ENCODE data around the gene WWOX. TPM values are rescaled to one million over a fixed set of nuclear protein-coding genes. Genes with fewer than 3 reads are reported as not detected.

The WWOX gene
- total RNA-seq, 6 experiments from 2014 or later = 0.46 to 3.4 (median 1.3) TPM

DNA sequence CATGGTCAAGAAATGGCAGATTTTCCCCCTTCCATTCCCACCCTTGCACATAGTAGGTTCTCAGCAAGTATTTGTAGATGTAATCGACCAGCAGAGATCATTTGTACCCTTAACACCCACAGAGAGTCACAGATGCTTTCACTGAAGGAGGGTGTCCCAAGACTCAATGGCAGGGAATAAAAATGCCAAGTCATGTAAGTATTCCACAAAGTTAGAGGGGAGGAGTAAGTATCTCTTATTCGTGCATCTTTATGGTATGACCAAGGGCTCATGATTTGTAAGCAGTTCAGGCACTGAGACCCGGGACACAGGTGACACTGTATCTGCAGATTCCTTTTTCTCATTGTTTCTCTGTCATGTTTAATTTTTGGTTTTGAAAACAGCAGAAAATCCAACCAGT, 1011.5 kb downstream of the WWOX start:
- TF ChIP-seq, protein P1, sequence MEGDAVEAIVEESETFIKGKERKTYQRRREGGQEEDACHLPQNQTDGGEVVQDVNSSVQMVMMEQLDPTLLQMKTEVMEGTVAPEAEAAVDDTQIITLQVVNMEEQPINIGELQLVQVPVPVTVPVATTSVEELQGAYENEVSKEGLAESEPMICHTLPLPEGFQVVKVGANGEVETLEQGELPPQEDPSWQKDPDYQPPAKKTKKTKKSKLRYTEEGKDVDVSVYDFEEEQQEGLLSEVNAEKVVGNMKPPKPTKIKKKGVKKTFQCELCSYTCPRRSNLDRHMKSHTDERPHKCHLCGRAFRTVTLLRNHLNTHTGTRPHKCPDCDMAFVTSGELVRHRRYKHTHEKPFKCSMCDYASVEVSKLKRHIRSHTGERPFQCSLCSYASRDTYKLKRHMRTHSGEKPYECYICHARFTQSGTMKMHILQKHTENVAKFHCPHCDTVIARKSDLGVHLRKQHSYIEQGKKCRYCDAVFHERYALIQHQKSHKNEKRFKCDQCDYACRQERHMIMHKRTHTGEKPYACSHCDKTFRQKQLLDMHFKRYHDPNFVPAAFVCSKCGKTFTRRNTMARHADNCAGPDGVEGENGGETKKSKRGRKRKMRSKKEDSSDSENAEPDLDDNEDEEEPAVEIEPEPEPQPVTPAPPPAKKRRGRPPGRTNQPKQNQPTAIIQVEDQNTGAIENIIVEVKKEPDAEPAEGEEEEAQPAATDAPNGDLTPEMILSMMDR (IDR thresholded peaks at IDR 0.05) = no peak
- no peak for DNase-seq
- Mint-ChIP-seq H3K4me3 (no peak overlapping the region), H3K4me1 (ENCODE audit: low read depth) (no peaks in the 10 kb centered on the region), H3K36me3 (ENCODE audit: low read depth) (peaks cover 13% of the 10 kb centered on the region), H3K27me3 (ENCODE audit: insufficient read depth) (peaks cover 3% of the 10 kb centered on the region), H3K9me3 (peaks cover 67% of the 10 kb centered on the region), H3K27ac (no peak overlapping the region)

DNA sequence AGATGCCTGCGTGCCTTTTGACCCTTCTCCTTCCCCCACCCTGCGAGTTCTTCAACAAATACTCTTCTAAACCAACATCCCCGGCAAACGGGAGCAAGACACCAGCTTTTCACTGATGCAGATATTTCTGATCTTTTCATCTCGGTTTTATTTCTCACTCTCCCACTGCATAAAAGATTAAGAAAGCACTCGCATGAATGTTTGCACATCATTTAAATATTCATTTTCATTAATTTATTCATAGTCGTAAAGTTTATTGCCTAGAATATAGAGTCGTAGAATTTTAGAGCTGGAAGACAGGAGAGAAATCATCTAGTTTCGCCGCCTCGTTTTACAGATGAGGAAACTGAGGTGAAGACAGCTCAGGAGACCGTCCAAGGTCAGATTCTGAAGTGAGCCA, 1013.0 kb downstream of the WWOX start:
- TF ChIP-seq, protein P1 (IDR thresholded peaks at IDR 0.05) = no peak
- DNase-seq = no peak
- Mint-ChIP-seq H3K36me3 (ENCODE audit: low read depth) (peaks cover 13% of the 10 kb centered on the region), H3K27ac (no peak overlapping the region), H3K4me1 (ENCODE audit: low read depth) (no peaks in the 10 kb centered on the region), H3K27me3 (ENCODE audit: insufficient read depth) (peaks cover 3% of the 10 kb centered on the region), H3K4me3 (no peak overlapping the region), H3K9me3 (peaks cover 69% of the 10 kb centered on the region)

DNA sequence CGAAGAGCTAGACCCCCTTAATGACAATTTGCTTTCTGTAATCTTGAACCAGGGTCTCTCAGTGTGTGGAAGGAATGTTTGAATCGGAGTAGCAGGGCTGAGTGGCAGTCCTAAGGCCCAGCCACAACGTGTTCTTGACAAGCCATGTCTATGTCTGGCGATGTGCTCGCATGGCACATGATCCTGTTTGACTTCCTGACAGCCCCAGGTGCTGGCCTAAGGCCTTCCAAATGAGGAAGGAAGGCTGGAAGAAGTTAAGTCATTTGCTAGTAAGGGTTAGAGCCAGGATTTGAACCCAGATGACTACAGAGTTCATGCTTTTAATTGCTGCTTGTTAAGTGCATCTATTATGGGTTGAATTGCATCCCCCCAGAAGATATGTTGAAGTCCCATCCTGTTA, 1014.4 kb downstream of the WWOX start:
- TF ChIP-seq, protein P1 (IDR thresholded peaks at IDR 0.05) = no peak
- DNase-seq = no peak
- Mint-ChIP-seq H3K4me3 (no peak overlapping the region), H3K27ac (no peak overlapping the region), H3K9me3 (peaks cover 72% of the 10 kb centered on the region), H3K36me3 (ENCODE audit: low read depth) (peaks cover 13% of the 10 kb centered on the region), H3K27me3 (ENCODE audit: insufficient read depth) (peaks cover 3% of the 10 kb centered on the region), H3K4me1 (ENCODE audit: low read depth) (no peaks in the 10 kb centered on the region)

DNA sequence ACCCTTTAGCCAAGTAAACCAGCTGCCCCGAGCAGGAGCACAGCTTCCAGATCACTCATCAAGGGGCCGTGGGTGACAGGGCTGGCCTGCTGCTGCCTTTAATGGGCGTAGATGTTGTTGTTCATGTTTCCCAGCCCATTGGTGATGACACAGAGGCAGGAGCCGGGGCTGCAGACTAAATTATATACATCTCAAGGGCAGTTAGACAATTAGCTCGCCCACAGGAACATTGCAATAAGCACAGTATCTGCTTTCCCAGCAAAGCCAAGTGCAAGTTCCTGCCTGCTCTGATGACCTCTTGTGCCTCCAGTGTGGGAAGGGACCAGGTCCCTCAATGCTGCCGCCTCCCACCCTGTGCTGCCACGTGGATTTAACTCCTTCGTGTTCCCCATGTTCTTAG, 1015.3 kb downstream of the WWOX start:
- TF ChIP-seq, protein P1 (IDR thresholded peaks at IDR 0.05) = no peak
- no peak overlapping the region for H3K27ac Mint-ChIP-seq

DNA sequence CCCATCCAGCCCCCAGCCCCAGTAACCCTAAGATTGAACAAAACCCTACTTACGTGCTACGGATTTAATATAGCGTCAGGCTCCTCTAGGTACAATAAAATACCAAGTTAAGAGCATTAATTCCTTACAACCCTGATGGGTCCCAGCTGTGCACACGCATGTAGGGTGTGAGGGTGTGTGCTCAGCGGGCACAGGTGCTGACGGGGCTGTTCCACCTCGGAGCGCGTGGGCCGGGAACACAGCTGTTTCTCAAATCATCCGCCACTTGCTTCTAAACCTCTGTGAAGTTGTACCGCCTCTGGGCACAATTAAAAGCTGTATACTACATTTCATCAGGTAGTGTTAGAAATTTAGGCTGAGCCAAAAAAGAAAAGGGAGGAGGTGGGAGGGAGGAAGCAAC, 1022.5 kb downstream of the WWOX start:
- H3K4me3 Mint-ChIP-seq = no peak overlapping the region
- H3K4me1 Mint-ChIP-seq (ENCODE audit: low read depth) = no peaks in the 10 kb centered on the region
- H3K27me3 Mint-ChIP-seq (ENCODE audit: insufficient read depth) = peaks cover 2% of the 10 kb centered on the region; the same call in 1 of the 2 replicates
- DNase-seq = no peak
- H3K9me3 Mint-ChIP-seq = peaks cover 56% of the 10 kb centered on the region
- no peaks in the 10 kb centered on the region; the same call in 1 of the 2 replicates for H3K36me3 Mint-ChIP-seq (ENCODE audit: low read depth)
- H3K27ac Mint-ChIP-seq = no peak overlapping the region
- TF ChIP-seq, protein P1 (IDR thresholded peaks at IDR 0.05) = no peak

More for the DNA sequence above, 1015.3 kb downstream of the WWOX start:
- no peak overlapping the region for H3K4me3 Mint-ChIP-seq
- peaks cover 3% of the 10 kb centered on the region for H3K27me3 Mint-ChIP-seq (ENCODE audit: insufficient read depth)
- H3K36me3 Mint-ChIP-seq (ENCODE audit: low read depth) = peaks cover 13% of the 10 kb centered on the region
- DNase-seq = no peak
- H3K4me1 Mint-ChIP-seq (ENCODE audit: low read depth) = no peaks in the 10 kb centered on the region
- peaks cover 74% of the 10 kb centered on the region for H3K9me3 Mint-ChIP-seq

DNA sequence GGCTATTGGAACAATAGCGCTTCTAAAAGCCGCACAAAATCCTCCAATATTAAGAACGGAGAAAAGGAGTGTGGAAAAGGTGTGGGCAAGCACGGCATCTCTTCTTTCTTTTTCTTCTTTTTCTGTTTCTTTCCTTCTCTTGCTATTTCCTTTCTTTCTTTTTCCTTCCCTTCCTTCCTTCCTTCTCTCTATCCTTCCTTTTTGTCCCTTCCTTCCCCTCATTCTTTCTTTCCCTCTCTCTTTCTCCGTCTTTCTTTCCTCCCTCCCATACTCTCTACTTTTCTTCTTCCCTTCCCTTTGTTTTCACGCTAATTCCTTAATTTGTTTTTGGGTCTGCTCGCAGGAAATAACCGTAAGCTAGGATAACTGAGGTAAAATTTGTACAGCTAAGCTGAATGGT, 1022.9 kb downstream of the WWOX start:
- no peak for DNase-seq
- TF ChIP-seq, protein P1 (IDR thresholded peaks at IDR 0.05) = no peak
- H3K9me3 Mint-ChIP-seq = peaks cover 56% of the 10 kb centered on the region
- H3K27ac Mint-ChIP-seq = no peak overlapping the region
- H3K4me3 Mint-ChIP-seq = no peak overlapping the region
- no peaks in the 10 kb centered on the region; the same call in 1 of the 2 replicates for H3K36me3 Mint-ChIP-seq (ENCODE audit: low read depth)
- H3K4me1 Mint-ChIP-seq (ENCODE audit: low read depth) = no peaks in the 10 kb centered on the region
- H3K27me3 Mint-ChIP-seq (ENCODE audit: insufficient read depth) = peaks cover 2% of the 10 kb centered on the region; the same call in 1 of the 2 replicates
